ENCODE results near the gene TTC3.

The TTC3 gene

GRCh38 chr21:37193006-37193405 is 120.0 kb downstream of the TTC3 start:
- in situ Hi-C loops (cut with MboI; ENCODE audit: low sequenced_read_pairs) = no loop called here

- in situ Hi-C loops (cut with MboI; ENCODE audit: low sequenced_read_pairs) = no loop called here
Observed at GRCh38 chr21:37193676-37194075, 120.6 kb downstream of the TTC3 start.

DNA sequence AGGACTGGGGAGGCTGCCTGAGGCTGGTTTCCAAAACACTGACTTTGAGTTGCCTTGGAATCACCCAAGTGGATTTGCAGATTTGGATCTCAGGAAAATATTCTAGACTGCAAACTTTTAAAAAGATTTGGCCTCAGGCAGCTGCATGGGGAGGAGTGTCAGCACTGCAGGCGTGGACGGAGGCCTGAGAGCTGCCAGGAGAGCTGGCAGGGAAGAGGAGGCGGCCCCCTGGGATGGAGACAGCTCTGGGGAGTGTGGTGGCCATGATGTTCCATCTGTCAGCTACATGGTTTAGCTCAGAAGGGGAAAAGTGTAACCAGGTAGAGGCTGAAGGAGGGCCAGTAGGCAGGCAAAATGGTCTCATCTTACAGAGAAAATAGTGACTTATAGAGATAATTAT is 122.0 kb downstream of the TTC3 start:
- in situ Hi-C loops (cut with MboI; ENCODE audit: low sequenced_read_pairs) = no loop called here

- in situ Hi-C loops (cut with MboI; ENCODE audit: low sequenced_read_pairs) = no loop called here
Observed at GRCh38 chr21:37195610-37196009, 122.6 kb downstream of the TTC3 start.

GRCh38 chr21:37196847-37197246 is 123.8 kb downstream of the TTC3 start:
- in situ Hi-C loops (cut with MboI; ENCODE audit: low sequenced_read_pairs) = no loop called here

GRCh38 chr21:37197746-37198145 is 124.7 kb downstream of the TTC3 start:
- in situ Hi-C loops (cut with MboI; ENCODE audit: low sequenced_read_pairs) = no loop called here

DNA sequence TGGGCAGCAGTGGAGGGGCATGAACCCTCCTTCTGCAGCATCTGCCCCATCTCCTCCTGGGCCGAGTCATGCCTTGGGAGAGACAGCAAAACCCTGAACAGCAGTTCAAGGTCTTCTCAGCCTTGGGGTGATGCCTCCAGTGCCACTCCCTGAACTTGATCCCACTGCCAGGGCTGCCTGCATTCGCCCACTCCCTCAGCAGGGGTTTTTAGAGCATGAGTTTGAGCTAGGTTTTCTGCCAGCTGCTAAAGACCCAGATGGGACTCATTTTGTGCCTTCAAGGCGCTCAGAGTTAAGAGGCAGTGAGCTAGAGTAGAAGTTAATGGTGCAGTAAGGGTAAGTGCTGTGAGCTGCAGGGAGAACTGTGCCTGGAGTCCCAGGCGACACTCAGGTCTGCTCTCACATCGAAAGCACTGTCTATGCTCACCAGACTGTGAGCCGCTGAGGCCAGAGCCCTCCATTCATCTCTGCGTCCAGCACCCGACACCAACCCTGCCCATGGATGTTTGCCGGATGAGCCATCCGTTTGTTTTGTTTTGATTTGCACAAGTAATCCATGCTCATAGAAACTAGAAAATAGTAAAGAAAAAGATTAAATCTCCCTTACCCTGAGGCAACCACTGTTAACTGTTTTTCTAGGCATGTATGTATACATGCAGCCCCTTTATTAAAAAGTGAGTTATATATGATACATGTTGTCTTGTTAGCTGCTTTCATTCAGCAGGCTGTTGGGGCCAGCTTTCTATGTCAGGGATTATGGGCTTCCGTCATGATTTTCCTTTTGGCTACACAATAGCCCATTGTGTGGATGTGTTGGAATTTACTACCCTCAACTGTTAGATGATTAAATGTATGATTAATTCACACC is 126.2 kb downstream of the TTC3 start:
- in situ Hi-C loops (cut with MboI; ENCODE audit: low sequenced_read_pairs) = no loop called here

GRCh38 chr21:37200641-37201480 is 127.8 kb downstream of the TTC3 start:
- in situ Hi-C loops (cut with MboI; ENCODE audit: low sequenced_read_pairs) = no loop called here

GRCh38 chr21:37202221-37203110 is 129.4 kb downstream of the TTC3 start:
- in situ Hi-C loops (cut with MboI; ENCODE audit: low sequenced_read_pairs) = no loop called here

DNA sequence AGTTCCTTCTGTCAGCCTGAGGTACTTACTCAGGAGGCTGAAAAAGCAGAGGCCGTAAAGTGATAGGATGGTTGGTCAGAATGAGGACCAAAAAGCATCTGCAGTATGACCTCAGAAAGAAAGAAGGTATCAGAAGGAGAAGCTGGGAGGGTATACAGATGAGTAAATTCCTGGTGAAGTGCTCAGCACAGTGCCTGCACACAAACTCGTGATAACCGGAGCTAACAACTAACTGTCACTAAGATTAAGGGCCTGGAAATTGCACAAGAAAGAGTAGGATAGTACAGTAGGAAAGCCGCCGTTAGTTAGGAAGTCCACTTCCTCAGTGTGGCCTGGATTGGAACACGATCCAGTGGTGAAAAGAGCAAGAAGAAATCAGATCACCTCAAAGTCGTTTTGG is 131.5 kb downstream of the TTC3 start:
- in situ Hi-C loops (cut with MboI; ENCODE audit: low sequenced_read_pairs) = no loop called here

DNA sequence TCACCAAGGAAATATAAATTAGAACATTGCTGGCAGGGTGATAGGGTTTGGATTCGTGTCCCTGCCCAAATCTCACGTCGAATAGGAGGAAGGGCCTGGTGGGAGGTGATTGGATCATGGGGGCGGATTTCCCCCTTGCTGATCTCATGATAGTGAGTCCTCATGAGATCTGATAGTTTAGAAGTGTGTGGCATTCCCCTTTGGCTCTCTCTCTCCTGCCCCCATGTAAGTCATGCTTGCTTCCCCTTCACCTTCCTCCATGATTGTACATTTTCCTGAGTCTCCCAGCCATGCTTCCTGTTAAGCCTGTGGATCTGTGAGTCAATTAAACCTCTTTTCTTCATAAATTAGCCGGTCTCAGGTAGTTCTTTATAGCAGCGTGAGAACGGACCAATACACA is 133.4 kb downstream of the TTC3 start:
- in situ Hi-C loops (cut with MboI; ENCODE audit: low sequenced_read_pairs) = no loop called here

DNA sequence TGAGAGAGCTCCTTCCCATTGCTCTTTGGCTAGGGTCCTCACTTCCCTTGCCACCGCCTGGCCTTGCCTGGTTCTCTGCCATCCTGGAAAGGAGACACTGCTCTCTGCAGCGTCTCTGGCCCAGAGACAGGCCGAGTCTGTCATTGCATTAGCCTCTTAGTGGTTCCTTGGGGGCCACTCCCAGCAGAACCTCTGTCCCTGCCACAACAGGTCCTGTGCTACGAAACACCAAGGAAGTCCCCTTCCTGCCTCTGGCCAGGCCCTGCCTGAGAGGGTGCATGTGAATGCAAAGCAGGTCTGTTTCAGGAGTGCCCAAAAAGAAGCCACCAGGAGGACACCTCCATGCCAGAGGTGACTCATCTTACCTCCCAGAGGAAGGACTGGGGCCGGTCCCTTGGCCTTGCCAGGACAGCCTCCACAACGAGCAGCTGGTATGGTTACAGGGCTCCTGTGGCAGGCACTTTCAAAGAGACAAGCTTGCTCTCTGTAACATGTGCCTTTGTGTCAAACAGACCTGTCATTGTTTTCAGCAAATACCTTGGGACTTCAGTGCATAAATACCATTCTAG is 134.5 kb downstream of the TTC3 start:
- in situ Hi-C loops (cut with MboI; ENCODE audit: low sequenced_read_pairs) = no loop called here

DNA sequence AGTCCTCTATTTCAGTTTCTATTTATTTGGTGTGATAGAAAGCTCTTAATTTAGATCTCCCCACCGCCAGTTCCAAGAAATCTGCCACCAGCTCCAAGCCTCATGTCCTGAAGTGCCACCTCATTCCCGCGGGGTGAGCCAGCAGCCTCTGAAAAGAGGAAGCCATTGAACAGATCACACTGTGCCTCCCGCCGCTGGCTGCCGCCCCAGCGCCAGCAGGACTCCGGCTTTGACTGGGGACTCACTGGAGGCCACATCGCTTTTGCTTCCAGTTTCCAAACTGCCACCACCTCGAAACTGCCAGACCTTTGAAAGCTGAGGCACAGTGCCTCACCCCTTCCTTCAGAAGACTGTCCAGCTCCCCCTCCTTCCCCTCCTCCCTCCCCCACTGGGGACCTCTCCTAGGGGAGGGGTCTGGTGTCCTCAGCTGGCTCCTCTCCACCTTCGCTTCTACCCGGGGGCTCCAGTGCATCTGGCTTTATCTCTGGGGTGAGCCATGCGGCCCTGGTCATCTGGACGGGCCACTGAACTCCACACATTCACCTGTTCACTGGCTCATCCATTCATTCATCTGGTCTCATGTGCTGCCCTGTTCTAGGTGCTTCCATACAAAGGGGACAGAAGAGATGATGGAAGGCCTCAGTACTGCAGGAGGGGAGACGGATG is 135.1 kb downstream of the TTC3 start:
- in situ Hi-C loops (cut with MboI; ENCODE audit: low sequenced_read_pairs) = no loop called here

- in situ Hi-C loops (cut with MboI; ENCODE audit: low sequenced_read_pairs) = no loop called here
Observed at GRCh38 chr21:37208741-37209225, 135.7 kb downstream of the TTC3 start.

GRCh38 chr21:37210130-37210529 is 137.1 kb downstream of the TTC3 start:
- in situ Hi-C loops (cut with MboI; ENCODE audit: low sequenced_read_pairs) = no loop called here

DNA sequence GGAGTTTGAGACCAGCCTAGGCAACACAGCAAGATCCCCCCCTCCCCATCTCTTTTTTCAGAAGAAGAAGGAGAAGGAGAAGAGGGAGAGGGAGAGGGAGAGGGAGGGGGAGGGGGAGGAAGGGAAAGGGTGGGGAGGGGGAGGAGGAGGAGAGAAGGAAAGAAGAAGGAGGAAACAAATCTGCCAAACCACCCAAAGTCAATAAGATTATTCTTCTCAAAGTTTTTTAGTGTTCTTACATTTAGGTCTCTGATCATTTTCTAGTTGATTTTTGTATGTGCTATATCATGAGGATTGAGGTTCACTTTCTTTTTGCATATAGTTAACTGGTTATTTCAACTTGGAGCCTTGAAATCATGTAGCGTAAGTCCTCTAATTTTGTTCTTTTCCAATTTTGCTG is 137.7 kb downstream of the TTC3 start:
- in situ Hi-C loops (cut with MboI; ENCODE audit: low sequenced_read_pairs) = no loop called here

DNA sequence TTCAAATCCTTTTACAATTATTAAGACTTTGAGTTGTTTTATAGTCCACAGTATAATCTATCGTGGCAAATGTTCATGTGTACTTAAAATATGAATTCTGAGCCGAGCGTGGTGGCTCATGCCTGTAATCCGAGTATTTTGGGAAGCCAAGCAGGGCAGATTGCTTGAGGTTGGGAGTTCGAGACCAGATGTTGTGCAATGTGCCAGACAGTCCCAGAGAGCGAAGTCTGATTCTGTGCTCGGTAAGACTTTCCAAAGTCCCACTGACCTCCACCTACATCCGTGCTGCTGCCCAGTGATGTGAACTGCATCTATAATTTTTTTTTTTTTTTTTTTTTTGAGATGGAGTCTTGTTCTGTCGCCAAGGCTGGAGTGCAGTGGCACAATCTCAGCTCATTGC is 141.9 kb downstream of the TTC3 start:
- in situ Hi-C loops (cut with MboI; ENCODE audit: low sequenced_read_pairs) = no loop called here

DNA sequence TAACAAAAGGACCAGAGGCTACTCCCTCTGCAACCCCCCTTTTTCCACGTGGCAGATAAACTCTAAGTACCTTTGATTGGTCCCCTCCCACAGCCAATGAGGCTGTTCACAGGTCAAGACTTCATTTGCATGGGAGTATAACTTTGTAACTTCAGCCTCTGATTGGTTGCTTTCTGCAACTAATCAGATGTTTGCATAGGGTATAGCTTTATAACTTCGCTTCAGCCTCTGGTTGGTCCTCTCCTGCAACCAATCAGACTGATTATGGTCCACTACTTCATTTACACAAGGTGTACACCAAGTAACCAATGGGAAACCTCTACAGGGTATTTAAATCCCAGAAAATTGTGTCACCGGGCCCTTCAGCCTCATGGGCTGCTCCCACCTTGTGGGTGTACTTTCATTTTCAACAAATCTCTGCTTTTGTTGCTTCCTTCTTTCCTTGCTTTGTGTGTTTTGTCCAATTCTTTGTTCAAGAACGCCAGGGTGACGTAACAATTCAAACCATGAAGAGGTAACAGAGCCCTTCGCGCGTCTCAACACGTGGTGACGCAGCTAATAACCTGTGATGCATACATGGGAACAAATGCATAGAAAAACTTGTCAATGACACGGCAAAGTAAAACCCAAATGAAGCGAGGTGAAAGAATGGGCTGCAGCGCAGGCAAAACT is 146.8 kb downstream of the TTC3 start:
- in situ Hi-C loops (cut with MboI; ENCODE audit: low sequenced_read_pairs) = no loop called here

DNA sequence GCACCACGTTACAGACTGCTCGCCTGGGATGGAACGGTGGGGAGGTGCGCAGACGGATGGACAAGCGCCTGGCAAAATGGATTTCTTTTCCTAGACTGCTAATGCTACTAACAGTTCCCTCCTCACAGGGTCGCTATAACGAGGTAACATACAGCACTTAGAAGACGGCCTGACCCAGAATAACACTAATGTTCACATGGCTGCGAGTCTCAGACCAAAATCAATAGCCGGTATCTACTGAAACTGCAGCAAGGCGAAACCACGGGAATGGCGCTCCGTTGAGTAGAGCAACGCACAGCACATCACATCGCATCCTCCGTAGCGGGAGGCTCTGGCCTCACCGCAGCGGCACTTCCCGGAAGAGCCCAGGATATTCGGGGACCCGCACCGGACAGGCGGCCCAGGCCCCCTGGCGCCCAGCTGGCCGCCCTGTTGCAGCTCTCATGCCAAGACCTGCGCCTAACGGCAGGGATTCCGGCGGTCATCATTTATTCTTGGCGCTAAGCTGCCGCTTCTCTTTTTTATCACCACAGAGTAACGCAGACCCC is 147.5 kb downstream of the TTC3 start:
- in situ Hi-C loops (cut with MboI; ENCODE audit: low sequenced_read_pairs) = no loop called here

Measured in hTERT RPE-1 (cell line).